DND-41 (cell line): ENCODE results near the gene TPO.

Experiments used
- ATAC-seq: fragments of 200-7000 bp; cut with Tn5 transposase; 3 replicates; pipeline ENCODE4 v1.9.1; 2021; ENCODE audit warnings: low read depth; ENCODE audit not compliant: insufficient read depth
- DNase-seq: peaks from one replicate; pipeline ENCODE4 v3.0.0-alpha.2; 2020
- H2AFZ ChIP-seq: 2 replicates; pipeline ENCODE4 v1.6.0; 2012; ENCODE audit warnings: low read depth, low read length
- H3K27ac ChIP-seq: 2 replicates; pipeline ENCODE4 v1.5.1; 2012; ENCODE audit warnings: low read length, inconsistent platforms
- H3K27me3 ChIP-seq: fragments of 200-600 bp; sonication (generic); 2 replicates; pipeline ENCODE4 v1.6.0; 2012; ENCODE audit warnings: low read length, mild to moderate bottlenecking, inconsistent platforms; ENCODE audit not compliant: insufficient read depth, poor library complexity
- H3K36me3 ChIP-seq: 2 replicates; pipeline ENCODE4 v1.5.1; 2012; ENCODE audit warnings: low read length, inconsistent platforms; ENCODE audit not compliant: insufficient read depth
- H3K4me1 ChIP-seq: 2 replicates; pipeline ENCODE4 v1.5.1; 2012; ENCODE audit warnings: mild to moderate bottlenecking, low read length; ENCODE audit not compliant: insufficient read depth
- H3K4me2 ChIP-seq: 2 replicates; pipeline ENCODE4 v1.6.0; 2012; ENCODE audit warnings: mild to moderate bottlenecking, moderate library complexity, low read length, inconsistent platforms; ENCODE audit not compliant: insufficient read depth
- H3K4me3 ChIP-seq, 2 experiments: fragments of 200-600 bp in 1 of 2; shearing (Covaris generic) in 1 of 2; 2 replicates each; pipeline ENCODE4 v1.5.1; 2012 to 2016; ENCODE audit warnings: inconsistent platforms in 2 of 2, low read length in 2 of 2, mild to moderate bottlenecking in 2 of 2, low read depth in 1 of 2, moderate library complexity in 1 of 2
- H3K79me2 ChIP-seq: 2 replicates; pipeline ENCODE4 v1.6.0; 2012; ENCODE audit warnings: low read length, inconsistent platforms; ENCODE audit not compliant: insufficient read depth
- H3K9ac ChIP-seq: 2 replicates; pipeline ENCODE4 v1.6.0; 2012; ENCODE audit warnings: low read depth, mild to moderate bottlenecking, inconsistent platforms, low read length, moderate library complexity
- H3K9me3 ChIP-seq: 2 replicates; pipeline ENCODE4 v1.5.1; 2012; ENCODE audit warnings: low read length, moderate library complexity, mild to moderate bottlenecking, inconsistent platforms; ENCODE audit not compliant: insufficient read depth, severe bottlenecking
- H4K20me1 ChIP-seq: 2 replicates; pipeline ENCODE4 v1.6.0; 2012; ENCODE audit warnings: low read length; ENCODE audit not compliant: insufficient read depth
- CTCF ChIP-seq: IDR thresholded peaks from 2 replicates; pipeline ENCODE4 v1.5.1; 2012; ENCODE audit warnings: borderline replicate concordance, low read length, moderate library complexity, mild to moderate bottlenecking; ENCODE audit not compliant: poor library complexity, severe bottlenecking; ENCODE audit errors: extremely low read depth
- EZH2 ChIP-seq: IDR thresholded peaks from 3 replicates; pipeline ENCODE4 v1.6.1; 2012; ENCODE audit warnings: borderline replicate concordance, low read depth, mild to moderate bottlenecking, moderate library complexity, low read length, inconsistent platforms; ENCODE audit not compliant: severe bottlenecking

TPO gene

DNA sequence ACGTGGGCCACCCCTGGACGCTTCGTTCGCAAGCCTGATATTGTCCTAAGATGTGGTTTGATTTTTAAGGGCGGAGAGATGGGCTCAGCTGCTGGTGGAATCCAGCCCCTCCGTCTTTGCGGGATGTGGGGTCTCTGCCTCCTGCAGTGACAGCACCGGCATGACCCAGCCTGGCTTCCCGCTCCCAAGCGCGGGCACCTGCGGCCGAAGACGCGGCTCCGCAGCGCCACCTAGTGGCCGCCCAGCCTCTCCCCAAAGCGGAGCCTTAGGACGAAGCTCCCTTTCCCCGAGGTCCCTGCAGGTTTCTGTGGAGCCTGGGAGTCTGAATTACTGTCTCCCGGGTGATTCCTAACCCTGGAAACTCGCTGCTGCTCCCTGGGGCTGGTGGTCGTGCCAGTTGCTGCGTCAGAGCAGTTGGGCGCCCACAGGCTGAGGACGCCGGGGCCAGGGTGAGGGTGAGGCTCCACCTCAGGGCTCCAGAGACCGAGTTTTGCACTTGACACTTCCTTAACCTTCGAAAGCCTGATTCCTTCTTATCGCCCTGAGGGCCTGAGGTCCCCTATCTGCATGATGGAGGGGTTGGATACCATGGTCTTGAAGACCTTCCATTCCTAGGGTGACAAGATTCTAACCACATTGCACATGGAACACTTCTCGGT is 137.5 kb downstream of the TPO start:
- no peaks in the 10 kb centered on the region for H3K27me3 ChIP-seq
- TF ChIP-seq EZH2 (no peak), CTCF (peak; percentile 97)
- no peaks in the 10 kb centered on the region for H3K36me3 ChIP-seq
- peak overlapping the region; percentile 23; the same call in 1 of the 2 replicates for H3K9ac ChIP-seq
- peak overlapping the region; percentile 73 for H2AFZ ChIP-seq
- no peak overlapping the region for H3K4me3 ChIP-seq
- no peaks in the 10 kb centered on the region for H3K9me3 ChIP-seq
- DNase-seq (peak; percentile 77), ATAC-seq (peak; percentile 98)
- peaks cover 12% of the 10 kb centered on the region for H3K4me1 ChIP-seq
- peak overlapping the region; percentile 58 for H3K4me2 ChIP-seq
- H3K27ac ChIP-seq: no peak overlapping the region
- no peaks in the 10 kb centered on the region for H3K79me2 ChIP-seq
- no peaks in the 10 kb centered on the region for H4K20me1 ChIP-seq

DNA sequence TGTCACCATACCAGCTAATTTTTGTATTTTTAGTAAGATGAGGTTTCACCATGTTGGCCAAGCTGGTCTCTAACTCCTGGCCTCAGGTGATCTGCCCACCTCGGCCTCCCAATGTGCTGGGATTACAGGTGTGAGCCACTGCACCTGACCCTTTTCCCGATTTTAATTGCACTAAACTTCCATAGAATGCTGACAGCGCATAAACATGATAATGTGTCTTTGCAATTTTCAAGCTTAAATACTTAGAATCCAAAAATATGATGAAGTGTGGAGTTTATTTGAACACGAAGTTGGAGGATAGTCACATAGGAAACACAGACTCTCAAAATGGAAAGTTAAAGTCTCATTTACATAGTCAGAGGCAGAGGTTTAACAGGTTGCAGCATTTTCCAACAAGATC is 138.6 kb downstream of the TPO start:
- no peak for TF ChIP-seq EZH2
- no peak for TF ChIP-seq CTCF
- DNase-seq: no peak
- peaks cover 10% of the 10 kb centered on the region for H3K4me1 ChIP-seq
- no peak overlapping the region for H3K4me3 ChIP-seq
- no peak overlapping the region for H3K27ac ChIP-seq
- no peaks in the 10 kb centered on the region for H4K20me1 ChIP-seq
- H3K79me2 ChIP-seq: no peaks in the 10 kb centered on the region
- no peaks in the 10 kb centered on the region for H3K9me3 ChIP-seq
- no peak overlapping the region for H3K9ac ChIP-seq
- no peak overlapping the region for H2AFZ ChIP-seq
- no peak overlapping the region for H3K4me2 ChIP-seq
- H3K36me3 ChIP-seq: no peaks in the 10 kb centered on the region
- no peaks in the 10 kb centered on the region for H3K27me3 ChIP-seq
- ATAC-seq: no peak

DNA sequence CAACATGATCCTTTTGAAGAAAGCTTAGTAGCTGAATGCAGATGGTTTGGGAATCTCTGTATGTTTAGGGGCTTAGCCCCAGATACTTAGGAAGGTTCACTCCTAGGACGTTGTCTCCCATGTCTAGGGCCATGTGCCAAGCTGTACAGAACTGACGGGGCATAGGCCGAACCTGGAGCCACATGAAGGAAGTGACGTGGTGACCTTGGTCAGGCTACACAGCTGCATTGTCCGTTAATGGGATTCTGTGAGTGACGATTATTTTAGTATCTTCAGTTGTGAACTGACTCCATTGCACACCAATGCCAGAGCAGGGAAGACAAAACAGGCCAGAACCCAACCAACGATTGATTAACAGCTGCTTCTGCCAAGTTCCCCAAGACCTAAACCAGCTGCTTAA is 139.3 kb downstream of the TPO start:
- DNase-seq (no peak), ATAC-seq (no peak)
- H3K9me3 ChIP-seq: no peaks in the 10 kb centered on the region
- TF ChIP-seq CTCF: no peak
- no peak for TF ChIP-seq EZH2
- H3K27me3 ChIP-seq: no peaks in the 10 kb centered on the region
- no peaks in the 10 kb centered on the region for H3K79me2 ChIP-seq
- no peak overlapping the region for H3K27ac ChIP-seq
- H3K36me3 ChIP-seq: no peaks in the 10 kb centered on the region
- no peak overlapping the region for H3K9ac ChIP-seq
- no peak overlapping the region for H3K4me2 ChIP-seq
- H3K4me3 ChIP-seq: no peak overlapping the region
- H3K4me1 ChIP-seq: peaks cover 10% of the 10 kb centered on the region
- no peak overlapping the region for H2AFZ ChIP-seq
- H4K20me1 ChIP-seq: no peaks in the 10 kb centered on the region
